Ramos (cell line): ENCODE measurements around the gene FGD5.

Experiments used
- in situ Hi-C: fragments of 300-500 bp; cut with MboI; formaldehyde crosslinking; loops from one replicate; pipeline ENCODE4 v1.14.3; 2022; ENCODE audit warnings: low sequenced_read_pairs; ENCODE audit not compliant: unreplicated experiment

FGD5 gene

GRCh38 chr3:14891135-14892132 lies 72.7 kb downstream of the FGD5 start:
- in situ Hi-C loops, result no loop called here

- in situ Hi-C loops, result no loop called here
These were observed 73.5 kb downstream of the FGD5 start for GRCh38 chr3:14892226-14892625.

- in situ Hi-C loops, result no loop called here
These were observed 75.3 kb downstream of the FGD5 start for GRCh38 chr3:14894085-14894484.

- in situ Hi-C loops, result no loop called here
These were observed 78.5 kb downstream of the FGD5 start for GRCh38 chr3:14897266-14897665.

GRCh38 chr3:14898929-14899328 lies 80.2 kb downstream of the FGD5 start:
- in situ Hi-C loops, result no loop called here

GRCh38 chr3:14899993-14900618 lies 81.3 kb downstream of the FGD5 start:
- in situ Hi-C loops, result loop anchor here (25.0 kb wide), 1 partner anchor 113 kb away; no protein-coding TSS in a partner anchor

- in situ Hi-C loops, result loop anchor here (25.0 kb wide), 1 partner anchor 114 kb away; no protein-coding TSS in a partner anchor
These were observed 82.4 kb downstream of the FGD5 start for GRCh38 chr3:14900881-14901873.

- in situ Hi-C loops, result loop anchor here (25.0 kb wide), 1 partner anchor 115 kb away; no protein-coding TSS in a partner anchor
These were observed 84.0 kb downstream of the FGD5 start for GRCh38 chr3:14902719-14903118.

- in situ Hi-C loops, result loop anchor here (25.0 kb wide), 1 partner anchor 116 kb away; no protein-coding TSS in a partner anchor
These were observed 84.7 kb downstream of the FGD5 start for GRCh38 chr3:14903501-14903900.

GRCh38 chr3:14905055-14905657 lies 86.4 kb downstream of the FGD5 start:
- in situ Hi-C loops, result loop anchor here (25.0 kb wide), 1 partner anchor 118 kb away; no protein-coding TSS in a partner anchor

GRCh38 chr3:14906355-14906971 lies 87.7 kb downstream of the FGD5 start:
- in situ Hi-C loops, result loop anchor here (25.0 kb wide), 1 partner anchor 119 kb away; no protein-coding TSS in a partner anchor

GRCh38 chr3:14907043-14907966 lies 88.5 kb downstream of the FGD5 start:
- in situ Hi-C loops, result loop anchor here (25.0 kb wide), 1 partner anchor 120 kb away; no protein-coding TSS in a partner anchor

GRCh38 chr3:14909250-14909649 lies 90.5 kb downstream of the FGD5 start:
- in situ Hi-C loops, result loop anchor here (25.0 kb wide), 1 partner anchor 122 kb away; no protein-coding TSS in a partner anchor

- in situ Hi-C loops, result loop anchor here (10.0 to 25.0 kb wide), 2 partner anchors 124 to 397 kb away; no protein-coding TSS in a partner anchor
These were observed 92.9 kb downstream of the FGD5 start for GRCh38 chr3:14911651-14912050.

GRCh38 chr3:14913071-14913925 lies 94.5 kb downstream of the FGD5 start:
- in situ Hi-C loops, result loop anchor here (10.0 to 25.0 kb wide), 2 partner anchors 126 to 398 kb away; no protein-coding TSS in a partner anchor

GRCh38 chr3:14913926-14914778 lies 95.4 kb downstream of the FGD5 start:
- in situ Hi-C loops, result loop anchor here (10.0 to 25.0 kb wide), 2 partner anchors 127 to 399 kb away; no protein-coding TSS in a partner anchor
